Pancreas (tissue), 10 donors: ENCODE data around the gene RPL39L. TPM values are rescaled to one million over a fixed set of nuclear protein-coding genes. Genes with fewer than 3 reads are reported as not detected.
A peak's percentile ranks its signal among the peaks of the same experiment; 100 is the strongest.

Experiments used
- ATAC-seq, 4 donors: fragments of 200-7000 bp; cut with Tn5 transposase; one replicate each; pipeline versions ENCODE4 v1.8.0 to v1.9.1; 2020; ENCODE audit warnings: mild to moderate bottlenecking in 4 of 4, moderate library complexity in 4 of 4
- DNase-seq, 6 donors: peaks; one replicate each; pipeline ENCODE4 v3.0.0-alpha.2; 2020
- FAIRE-seq: peaks from 2 replicates; lab custom pipeline; 2012; peaks lifted over from hg19 to GRCh38; lab: Jason Lieb, UNC
- H3K27ac ChIP-seq, 4 donors: fragments of 200-600 bp; sonication (generic); 1 replicate in 3 of 4; 2 replicates in 1 of 4; pipeline versions ENCODE4 v1.5.0 to v1.8.0; 2020
- H3K27me3 ChIP-seq, 4 donors: fragments of 200-600 bp; one replicate each; pipeline ENCODE4 v1.8.0; 2021
- H3K36me3 ChIP-seq, 3 donors: fragments of 200-600 bp; sonication (generic) in 1 of 3; one replicate each; pipeline versions ENCODE4 v1.5.0 to v1.8.0; 2020 to 2021
- H3K4me1 ChIP-seq, 3 donors: fragments of 200-600 bp; one replicate each; pipeline ENCODE4 v1.8.0; 2021
- H3K4me3 ChIP-seq, 4 donors: fragments of 200-600 bp; sonication (generic) in 2 of 4; one replicate each; pipeline versions ENCODE4 v1.5.0 to v1.8.0; 2020 to 2021
- H3K9me3 ChIP-seq, 4 donors: fragments of 200-600 bp; one replicate each; pipeline ENCODE4 v1.8.0; 2021
- CTCF ChIP-seq, 4 donors: fragments of 200-600 bp; sonication (generic) in 3 of 4; IDR thresholded peaks; one replicate each; pipeline versions ENCODE4 v1.5.0 to v1.8.0; 2021; ENCODE audit warnings: antibody characterized with exemption in 4 of 4
- WGBS, 2 donors: extraction: QIAGEN DNeasy Blood & Tissue Kit; methylation state at CpG; one replicate each; pipeline ENCODE4 v1.1.7; 2013; 5-methylcytosine and 5-hydroxymethylcytosine counted together
- intact Hi-C, 3 donors: fragments of 100-400 bp; cut with DNase I; formaldehyde crosslinking; loops; one replicate each; pipeline versions ENCODE4 v1.11.1 to v1.14.2; 2022
- polyA plus RNA-seq, 2 donors: library from polyadenylated mRNA; stranded (reverse); fragments of 200-250 nt; gene quantifications; one replicate each; pipeline ENCODE4 v1.2.3, GENCODE V29; 2013
- total RNA-seq, 6 donors: library from RNA; stranded (reverse); fragmentation: NEBNext Ultra II Directional in 4 of 6; extraction: Animal tissue kit (Norgen Biotek cat#: 25700) in 4 of 6; gene quantifications; one replicate each; pipeline versions ENCODE4 v1.2.1 to v1.2.4, GENCODE V29; 2021 to 2023
- donor health status: healthy with polysubstance abuse.
- donor health status: DM: no; HTN: no; CAD: no; lungs with moderate emphysema.
- donor health status: DM: no; HTN: no; CAD: no.
- donor health status: control.
- donor health status: control.
- donor health status: Bipolar disorder and iron deficiency.
- donor health status: DM: yes; HTN: yes; CAD: no.
- donor health status: DM: no; HTN: no; CAD: no.
- donor health status: DM: no; HTN: no; CAD: no.
- donor health status: DM: yes; HTN: yes; CAD: no.

The RPL39L gene
- total and polyA plus RNA-seq, 8 donors, result 0.31 to 2.2 (median 0.90) TPM

- ATAC-seq, result peak in 1 of 4 donors; percentile 30
- no peak overlapping the region for H3K27ac ChIP-seq
- no peak for FAIRE-seq
- H3K9me3 ChIP-seq, result no peaks in the 10 kb centered on the region
- no peak for DNase-seq
- H3K27me3 ChIP-seq, result no peaks in the 10 kb centered on the region
- no peaks in the 10 kb centered on the region for H3K4me1 ChIP-seq
- intact Hi-C loops, result no loop called here
- no peak overlapping the region for H3K4me3 ChIP-seq
- no peak for TF ChIP-seq CTCF (IDR thresholded peaks at IDR 0.05)
- WGBS, 2 donors, result 78 to 89% methylated on average over 6 of the region's 6 CpGs
- H3K36me3 ChIP-seq, result no peaks in the 10 kb centered on the region
Observed at GRCh38 chr3:187082758-187083375, 56.4 kb downstream of the RPL39L start.

GRCh38 chr3:187080799-187081450 is 58.4 kb downstream of the RPL39L start:
- FAIRE-seq (no peak), DNase-seq (no peak), ATAC-seq (no peak)
- H3K27ac ChIP-seq, result no peak overlapping the region
- no peak overlapping the region for H3K4me3 ChIP-seq
- no peaks in the 10 kb centered on the region for H3K4me1 ChIP-seq
- intact Hi-C loops, result no loop called here
- 73 to 79% methylated on average over 13 of the region's 13 CpGs for WGBS, 2 donors
- no peaks in the 10 kb centered on the region for H3K36me3 ChIP-seq
- no peaks in the 10 kb centered on the region for H3K27me3 ChIP-seq
- H3K9me3 ChIP-seq, result no peaks in the 10 kb centered on the region
- no peak for TF ChIP-seq CTCF (IDR thresholded peaks at IDR 0.05)

- 55 to 75% methylated on average over 8 of the region's 8 CpGs for WGBS, 2 donors
- no peak overlapping the region for H3K27ac ChIP-seq
- intact Hi-C loops, result no loop called here
- H3K4me3 ChIP-seq, result no peak overlapping the region
- H3K4me1 ChIP-seq, result no peaks in the 10 kb centered on the region
- TF ChIP-seq CTCF (IDR thresholded peaks at IDR 0.05), result no peak
- H3K9me3 ChIP-seq, result no peaks in the 10 kb centered on the region
- no peaks in the 10 kb centered on the region for H3K36me3 ChIP-seq
- ATAC-seq, result no peak
- H3K27me3 ChIP-seq, result no peaks in the 10 kb centered on the region
- FAIRE-seq, result no peak
- DNase-seq, result no peak
Observed at GRCh38 chr3:187079090-187080022, 59.9 kb downstream of the RPL39L start.

GRCh38 chr3:187077537-187077936 is 61.8 kb downstream of the RPL39L start:
- ATAC-seq (no peak), DNase-seq (no peak), FAIRE-seq (no peak)
- Histone ChIP-seq H3K4me1 (no peaks in the 10 kb centered on the region), H3K27ac (no peak overlapping the region), H3K4me3 (no peak overlapping the region), H3K9me3 (no peaks in the 10 kb centered on the region), H3K36me3 (no peaks in the 10 kb centered on the region), H3K27me3 (no peaks in the 10 kb centered on the region)
- intact Hi-C loops, result no loop called here
- 68 to 76% methylated on average over 5 of the region's 5 CpGs for WGBS, 2 donors
- TF ChIP-seq CTCF (IDR thresholded peaks at IDR 0.05), result no peak
